ENCODE data around the gene RNF215.

RNF215 gene

GRCh38 chr22:30424534-30425326 lies 37.5 kb upstream of the RNF215 start:
- ATAC-seq (no peak), DNase-seq (peak in 1 of 2 donors; percentile 30)
- Mint-ChIP-seq H3K4me1 (peaks cover 69% of the 10 kb centered on the region), H3K9me3 (no peaks in the 10 kb centered on the region), H3K27me3 (no peaks in the 10 kb centered on the region), H3K27ac (peak overlapping the region; percentile 92 to 97), H3K4me3 (peak overlapping the region; percentile 97 to 98)

- Mint-ChIP-seq H3K4me1 (peaks cover 69% of the 10 kb centered on the region), H3K27ac (peak overlapping the region; percentile 92 to 97), H3K27me3 (no peaks in the 10 kb centered on the region), H3K4me3 (peak overlapping the region; percentile 97 to 98), H3K9me3 (no peaks in the 10 kb centered on the region)
- DNase-seq, result peak; percentile 97 to 99
- ATAC-seq, result peak; percentile 93
Measured at GRCh38 chr22:30423959-30424533, 36.8 kb upstream of the RNF215 start.

- H3K27ac Mint-ChIP-seq, result peak overlapping the region; percentile 92 to 97
- H3K4me1 Mint-ChIP-seq, result peaks cover 69% of the 10 kb centered on the region
- ATAC-seq (peak; percentile 29), DNase-seq (peak; percentile 37 to 71)
- peak overlapping the region; percentile 97 to 98 for H3K4me3 Mint-ChIP-seq
- H3K9me3 Mint-ChIP-seq, result no peaks in the 10 kb centered on the region
- no peaks in the 10 kb centered on the region for H3K27me3 Mint-ChIP-seq
Measured at GRCh38 chr22:30423301-30423958, 36.2 kb upstream of the RNF215 start.

- H3K9me3 Mint-ChIP-seq, result no peaks in the 10 kb centered on the region
- peak overlapping the region; percentile 97 to 98 for H3K4me3 Mint-ChIP-seq
- no peaks in the 10 kb centered on the region for H3K27me3 Mint-ChIP-seq
- DNase-seq, result peak in 1 of 2 donors; percentile 38
- H3K4me1 Mint-ChIP-seq, result peaks cover 65% of the 10 kb centered on the region
- ATAC-seq, result no peak
- peak overlapping the region; percentile 43 to 89 for H3K27ac Mint-ChIP-seq
Measured at GRCh38 chr22:30422481-30423300, 35.5 kb upstream of the RNF215 start.

- ATAC-seq (no peak), DNase-seq (no peak)
- Mint-ChIP-seq H3K4me1 (peaks cover 57% of the 10 kb centered on the region), H3K27ac (peak overlapping the region; percentile 43 to 89), H3K27me3 (no peaks in the 10 kb centered on the region), H3K4me3 (peak overlapping the region; percentile 97 to 98), H3K9me3 (no peaks in the 10 kb centered on the region)
Measured at GRCh38 chr22:30421695-30422480, 34.7 kb upstream of the RNF215 start.

- Mint-ChIP-seq H3K4me3 (peak overlapping the region; percentile 31 to 72), H3K27me3 (no peaks in the 10 kb centered on the region), H3K4me1 (peaks cover 51% of the 10 kb centered on the region), H3K27ac (peak overlapping the region; percentile 80 to 90), H3K9me3 (no peaks in the 10 kb centered on the region)
- ATAC-seq (no peak), DNase-seq (no peak)
Measured at GRCh38 chr22:30420347-30421125, 33.3 kb upstream of the RNF215 start.

GRCh38 chr22:30416837-30417236 lies 29.6 kb upstream of the RNF215 start:
- Mint-ChIP-seq H3K4me3 (no peak overlapping the region), H3K27ac (no peak overlapping the region), H3K4me1 (peaks cover 59% of the 10 kb centered on the region), H3K9me3 (no peaks in the 10 kb centered on the region), H3K27me3 (no peaks in the 10 kb centered on the region)
- ATAC-seq (no peak), DNase-seq (no peak)

- DNase-seq, result no peak
- Mint-ChIP-seq H3K27me3 (no peaks in the 10 kb centered on the region), H3K4me1 (peaks cover 59% of the 10 kb centered on the region), H3K9me3 (no peaks in the 10 kb centered on the region), H3K4me3 (no peak overlapping the region), H3K27ac (peak overlapping the region in 1 of 2 donors; percentile 21)
- no peak for ATAC-seq
Measured at GRCh38 chr22:30416403-30416802, 29.2 kb upstream of the RNF215 start.

- H3K9me3 Mint-ChIP-seq, result no peaks in the 10 kb centered on the region
- ATAC-seq (peak; percentile 12), DNase-seq (no peak)
- no peaks in the 10 kb centered on the region for H3K27me3 Mint-ChIP-seq
- H3K27ac Mint-ChIP-seq, result peak overlapping the region; percentile 31 to 82
- H3K4me3 Mint-ChIP-seq, result peak overlapping the region in 1 of 2 donors; percentile 36
- peaks cover 56% of the 10 kb centered on the region for H3K4me1 Mint-ChIP-seq
Measured at GRCh38 chr22:30414525-30415047, 27.4 kb upstream of the RNF215 start.

GRCh38 chr22:30413745-30414524 lies 26.7 kb upstream of the RNF215 start:
- Mint-ChIP-seq H3K4me3 (peak overlapping the region in 1 of 2 donors; percentile 36), H3K9me3 (no peaks in the 10 kb centered on the region), H3K27ac (peak overlapping the region; percentile 31 to 82), H3K27me3 (no peaks in the 10 kb centered on the region), H3K4me1 (peaks cover 63% of the 10 kb centered on the region)
- ATAC-seq (peak; percentile 56), DNase-seq (no peak)

GRCh38 chr22:30413001-30413400 lies 25.8 kb upstream of the RNF215 start:
- H3K27me3 Mint-ChIP-seq, result no peaks in the 10 kb centered on the region
- H3K9me3 Mint-ChIP-seq, result no peaks in the 10 kb centered on the region
- H3K27ac Mint-ChIP-seq, result peak overlapping the region in 1 of 2 donors; percentile 79
- no peak overlapping the region for H3K4me3 Mint-ChIP-seq
- ATAC-seq (no peak), DNase-seq (no peak)
- H3K4me1 Mint-ChIP-seq, result peaks cover 71% of the 10 kb centered on the region

- no peak overlapping the region for H3K4me3 Mint-ChIP-seq
- no peak for DNase-seq
- ATAC-seq, result no peak
- no peaks in the 10 kb centered on the region for H3K9me3 Mint-ChIP-seq
- peaks cover 71% of the 10 kb centered on the region for H3K4me1 Mint-ChIP-seq
- H3K27ac Mint-ChIP-seq, result no peak overlapping the region
- H3K27me3 Mint-ChIP-seq, result no peaks in the 10 kb centered on the region
Measured at GRCh38 chr22:30411780-30412179, 24.6 kb upstream of the RNF215 start.

- Mint-ChIP-seq H3K27me3 (no peaks in the 10 kb centered on the region), H3K4me3 (no peak overlapping the region), H3K4me1 (peaks cover 45% of the 10 kb centered on the region), H3K27ac (no peak overlapping the region), H3K9me3 (no peaks in the 10 kb centered on the region)
- ATAC-seq (peak; percentile 60), DNase-seq (no peak)
Measured at GRCh38 chr22:30408388-30409102, 21.3 kb upstream of the RNF215 start.
